ENCODE results near the gene TUBA4B.
"Not testable (repeated sequence)": the region's sequence is repeated elsewhere in the genome, so short reads cannot be mapped to it uniquely, and the experiment has no call there.

The TUBA4B gene

GRCh38 chr2:219308142-219309101 is 55.4 kb downstream of the TUBA4B start:
- CTCF ChIA-PET = interaction anchor here (0.5 kb wide), 1 partner anchor 34 kb away, joined by 3 read pairs; no protein-coding TSS in a partner anchor
- POLR2A ChIA-PET = no interaction called here
- no peak for TF ChIP-seq HDGF (IDR thresholded peaks at IDR 0.05; ENCODE audit: borderline replicate concordance)
- TF ChIP-seq ELF4 (IDR thresholded peaks at IDR 0.05) = no peak
- no peak for TF ChIP-seq CTBP1 (IDR thresholded peaks at IDR 0.05; ENCODE audit: borderline replicate concordance)
- TF ChIP-seq LEF1 (IDR thresholded peaks at IDR 0.05; ENCODE audit: borderline replicate concordance) = no peak
- TF ChIP-seq ARNT (IDR thresholded peaks at IDR 0.05) = no peak
- TF ChIP-seq TARDBP (IDR thresholded peaks at IDR 0.05) = no peak
- no peak for TF ChIP-seq NFRKB (IDR thresholded peaks at IDR 0.05)
- no peak for TF ChIP-seq FOXM1 (IDR thresholded peaks at IDR 0.05; ENCODE audit: borderline replicate concordance)
- TF ChIP-seq SUZ12 (IDR thresholded peaks at IDR 0.05) = no peak
- no peak for TF ChIP-seq L3MBTL2 (conservative IDR thresholded peaks at IDR 0.05)
- no peak for TF ChIP-seq SP1 (IDR thresholded peaks at IDR 0.05)
- no peak for TF ChIP-seq FOXA1 (IDR thresholded peaks at IDR 0.05)
- no peak for TF ChIP-seq BHLHE40 (IDR thresholded peaks at IDR 0.05; ENCODE audit: borderline replicate concordance)
- TF ChIP-seq FOXK2 (IDR thresholded peaks at IDR 0.05) = no peak
- TF ChIP-seq PKNOX1 (IDR thresholded peaks at IDR 0.05) = no peak
- TF ChIP-seq ZNF384 (IDR thresholded peaks at IDR 0.05) = no peak
- DNase-seq (ENCODE audit: extremely low spot score) = peak; percentile 85

GRCh38 chr2:219309278-219309677 is 56.2 kb downstream of the TUBA4B start, which contains the start of gene PTPRN:
PTPRN (minus strand) TSS chr2:219309401; CDS start chr2:219309332, 69 bp downstream.
- DNase-seq (ENCODE audit: extremely low spot score) = no peak
- ChIA-PET POLR2A (no interaction called here), CTCF (no interaction called here)
- TF ChIP-seq FOXM1 (IDR thresholded peaks at IDR 0.05; ENCODE audit: borderline replicate concordance) = no peak
- TF ChIP-seq ELF4 (IDR thresholded peaks at IDR 0.05) = no peak
- TF ChIP-seq HDGF (IDR thresholded peaks at IDR 0.05; ENCODE audit: borderline replicate concordance) = no peak
- TF ChIP-seq ZNF384 (IDR thresholded peaks at IDR 0.05) = no peak
- no peak for TF ChIP-seq FOXA1 (IDR thresholded peaks at IDR 0.05)
- no peak for TF ChIP-seq FOXK2 (IDR thresholded peaks at IDR 0.05)
- TF ChIP-seq CTBP1 (IDR thresholded peaks at IDR 0.05; ENCODE audit: borderline replicate concordance) = no peak
- no peak for TF ChIP-seq TARDBP (IDR thresholded peaks at IDR 0.05)
- no peak for TF ChIP-seq SP1 (IDR thresholded peaks at IDR 0.05)
- TF ChIP-seq NFRKB (IDR thresholded peaks at IDR 0.05) = no peak
- TF ChIP-seq LEF1 (IDR thresholded peaks at IDR 0.05; ENCODE audit: borderline replicate concordance) = no peak
- no peak for TF ChIP-seq SUZ12 (IDR thresholded peaks at IDR 0.05)
- no peak for TF ChIP-seq BHLHE40 (IDR thresholded peaks at IDR 0.05; ENCODE audit: borderline replicate concordance)

GRCh38 chr2:219312683-219313263 is 59.7 kb downstream of the TUBA4B start:
- POLR2A ChIA-PET; DNase-seq (ENCODE audit: extremely low spot score): not testable (repeated sequence)
- CTCF ChIA-PET = interaction anchor here (1.1 kb wide), 1 partner anchor 32 kb away, joined by 3 read pairs; no protein-coding TSS in a partner anchor

- POLR2A ChIA-PET = no interaction called here
- no peak for DNase-seq (ENCODE audit: extremely low spot score)
- CTCF ChIA-PET = no interaction called here
- TF ChIP-seq FOXA1 (IDR thresholded peaks at IDR 0.05) (no peak), CTBP1 (IDR thresholded peaks at IDR 0.05; ENCODE audit: borderline replicate concordance) (no peak), ZNF384 (IDR thresholded peaks at IDR 0.05) (no peak), HDGF (IDR thresholded peaks at IDR 0.05; ENCODE audit: borderline replicate concordance) (no peak), ELF4 (IDR thresholded peaks at IDR 0.05) (no peak), SP1 (IDR thresholded peaks at IDR 0.05) (no peak), NFRKB (IDR thresholded peaks at IDR 0.05) (no peak), FOXM1 (IDR thresholded peaks at IDR 0.05; ENCODE audit: borderline replicate concordance) (no peak)
These were observed 61.9 kb downstream of the TUBA4B start for GRCh38 chr2:219314804-219315468.
